Neural cell (in vitro differentiated cells): ENCODE measurements around the gene ST6GAL1. TPM values are rescaled to one million over a fixed set of nuclear protein-coding genes. Genes with fewer than 3 reads are reported as not detected.

Experiments used
- H2AFZ ChIP-seq: fragments of 200-600, 300-800 bp; sonication (generic), shearing (Covaris generic); 2 replicates; pipeline ENCODE4 v1.6.0; 2014; ENCODE audit warnings: low read depth, mild to moderate bottlenecking, antibody characterized with exemption, low read length, moderate library complexity
- H3F3A ChIP-seq: fragments of 200-600 bp; shearing (Covaris generic); 2 replicates; pipeline ENCODE4 v1.6.1; 2016; ENCODE audit warnings: mild to moderate bottlenecking, moderate library complexity, mixed read lengths, antibody characterized with exemption, low read length; ENCODE audit not compliant: insufficient read depth, poor library complexity, severe bottlenecking
- H3K27ac ChIP-seq: fragments of 200-600, 300-800 bp; sonication (generic), shearing (Covaris generic); 2 replicates; pipeline ENCODE4 v1.5.1; 2014; ENCODE audit warnings: mild to moderate bottlenecking, low read length, moderate library complexity
- H3K27me3 ChIP-seq: fragments of 300-800, 200-600 bp; sonication (generic), shearing (Covaris generic); 2 replicates; pipeline ENCODE4 v1.6.0; 2014; ENCODE audit warnings: mild to moderate bottlenecking, low read depth, low read length, moderate library complexity; ENCODE audit not compliant: insufficient read depth
- H3K36me3 ChIP-seq: fragments of 300-800, 200-600 bp; sonication (generic), shearing (Covaris generic); 2 replicates; pipeline ENCODE4 v1.5.1; 2014; ENCODE audit warnings: mild to moderate bottlenecking, antibody characterized with exemption, low read length, moderate library complexity; ENCODE audit not compliant: insufficient read depth
- H3K4me2 ChIP-seq: fragments of 300-800, 200-600 bp; sonication (generic), shearing (Covaris generic); 2 replicates; pipeline ENCODE4 v1.6.0; 2014; ENCODE audit warnings: mild to moderate bottlenecking, low read length
- H3K4me3 ChIP-seq: fragments of 300-800, 200-600 bp; sonication (generic), shearing (Covaris generic); 2 replicates; pipeline ENCODE4 v1.5.1; 2014; ENCODE audit warnings: mild to moderate bottlenecking, low read length, moderate library complexity
- H3K79me2 ChIP-seq: fragments of 200-600 bp; shearing (Covaris generic); replicated peaks from 2 replicates; pipeline ENCODE4 v1.6.0; 2014; ENCODE audit warnings: mild to moderate bottlenecking, low read length, moderate library complexity; ENCODE audit not compliant: insufficient read depth
- H3K9ac ChIP-seq: fragments of 300-800, 200-600 bp; sonication (generic), shearing (Covaris generic); 2 replicates; pipeline ENCODE4 v1.6.1; 2016; ENCODE audit warnings: mild to moderate bottlenecking, low read length, mixed read lengths
- H3K9me2 ChIP-seq: fragments of 200-600 bp; shearing (Covaris generic); 2 replicates; pipeline ENCODE4 v1.6.1; 2016; ENCODE audit warnings: mild to moderate bottlenecking, low read length, mixed read lengths; ENCODE audit not compliant: insufficient read depth
- H3K9me3 ChIP-seq: fragments of 200-600, 300-800 bp; sonication (generic), shearing (Covaris generic); 2 replicates; pipeline ENCODE4 v1.6.1; 2016; ENCODE audit warnings: mild to moderate bottlenecking, mixed run types, low read length, moderate library complexity, mixed read lengths
- H4K20me1 ChIP-seq: fragments of 200-600 bp; shearing (Covaris generic); 2 replicates; pipeline ENCODE4 v1.6.1; 2016; ENCODE audit warnings: mild to moderate bottlenecking, mixed run types; ENCODE audit not compliant: insufficient read depth
- EP300 ChIP-seq: fragments of 450-650 bp; conservative IDR thresholded peaks from 2 replicates; pipeline ENCODE4 v1.6.1; 2014; ENCODE audit warnings: antibody characterized with exemption, mild to moderate bottlenecking, moderate library complexity; ENCODE audit not compliant: poor library complexity, severe bottlenecking
- EZH2 ChIP-seq: fragments of 200-600, 300-800 bp; shearing (Covaris generic), sonication (generic); IDR thresholded peaks from 2 replicates; pipeline ENCODE4 v1.6.1; 2014; ENCODE audit warnings: antibody characterized with exemption, low read length, borderline replicate concordance, mild to moderate bottlenecking; ENCODE audit not compliant: insufficient read depth, poor library complexity, severe bottlenecking
- MXI1 ChIP-seq: fragments of 450-650 bp; conservative IDR thresholded peaks from 2 replicates; pipeline ENCODE4 v1.6.1; 2014; ENCODE audit warnings: antibody characterized with exemption, mild to moderate bottlenecking; ENCODE audit not compliant: poor library complexity, severe bottlenecking
- POLR2AphosphoS5 ChIP-seq: IDR thresholded peaks from 2 replicates; pipeline ENCODE4 v1.6.1; 2012
- RAD21 ChIP-seq: fragments of 450-650 bp; conservative IDR thresholded peaks from 2 replicates; pipeline ENCODE4 v1.6.1; 2014; ENCODE audit warnings: antibody characterized with exemption, mild to moderate bottlenecking, moderate library complexity
- SMC3 ChIP-seq: fragments of 450-650 bp; conservative IDR thresholded peaks from 2 replicates; pipeline ENCODE4 v1.6.1; 2014; ENCODE audit warnings: antibody characterized with exemption, mild to moderate bottlenecking, moderate library complexity; ENCODE audit not compliant: poor library complexity
- TAF1 ChIP-seq: IDR thresholded peaks from 2 replicates; pipeline ENCODE4 v1.6.1; 2012; ENCODE audit warnings: low read depth
- polyA plus RNA-seq: library from polyadenylated mRNA; depleted of rRNA; stranded (reverse); fragments of >200 nt; gene quantifications from 2 replicates; pipeline ENCODE4 v1.2.3, GENCODE V29; 2014
- TF ChIP-seq, protein P1 (sequence below): fragments of 450-650 bp; IDR thresholded peaks from 2 replicates; pipeline ENCODE4 v1.5.1; 2014; ENCODE audit warnings: antibody characterized with exemption, mild to moderate bottlenecking, moderate library complexity; ENCODE audit not compliant: poor library complexity, severe bottlenecking
- TF ChIP-seq, protein P2 (sequence below): IDR thresholded peaks from 2 replicates; pipeline ENCODE4 v1.6.1; 2012; ENCODE audit warnings: borderline replicate concordance

ST6GAL1 gene
- polyA plus RNA-seq, 1 donor from 2014 or later = 17.6 TPM

DNA sequence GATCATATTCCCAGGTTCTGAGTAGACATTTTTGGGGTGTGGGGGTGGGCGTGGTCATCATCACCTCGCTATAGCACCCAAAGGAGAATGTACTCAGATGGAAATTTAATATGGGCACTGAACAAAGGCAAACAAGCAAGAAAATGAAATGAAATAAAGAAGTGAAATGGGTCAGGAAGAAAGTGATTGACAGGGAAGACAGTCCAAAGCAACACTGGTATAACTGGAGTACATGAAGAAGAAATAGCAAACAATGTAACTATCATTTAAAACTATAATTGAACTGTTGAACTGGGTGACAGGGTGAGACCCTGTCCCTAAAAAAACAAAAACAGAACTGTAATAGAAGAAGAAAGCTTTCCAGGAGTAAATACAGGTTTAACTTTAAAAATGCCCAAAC is 184.2 kb downstream of the ST6GAL1 start:
- H4K20me1 ChIP-seq = no peaks in the 10 kb centered on the region
- no peak overlapping the region for H3K9ac ChIP-seq
- H3K36me3 ChIP-seq = no peaks in the 10 kb centered on the region
- no peak overlapping the region for H3K4me2 ChIP-seq
- H3K9me3 ChIP-seq = no peaks in the 10 kb centered on the region
- no peaks in the 10 kb centered on the region for H3K27me3 ChIP-seq
- no peak overlapping the region for H3K4me3 ChIP-seq
- TF ChIP-seq, protein P1, sequence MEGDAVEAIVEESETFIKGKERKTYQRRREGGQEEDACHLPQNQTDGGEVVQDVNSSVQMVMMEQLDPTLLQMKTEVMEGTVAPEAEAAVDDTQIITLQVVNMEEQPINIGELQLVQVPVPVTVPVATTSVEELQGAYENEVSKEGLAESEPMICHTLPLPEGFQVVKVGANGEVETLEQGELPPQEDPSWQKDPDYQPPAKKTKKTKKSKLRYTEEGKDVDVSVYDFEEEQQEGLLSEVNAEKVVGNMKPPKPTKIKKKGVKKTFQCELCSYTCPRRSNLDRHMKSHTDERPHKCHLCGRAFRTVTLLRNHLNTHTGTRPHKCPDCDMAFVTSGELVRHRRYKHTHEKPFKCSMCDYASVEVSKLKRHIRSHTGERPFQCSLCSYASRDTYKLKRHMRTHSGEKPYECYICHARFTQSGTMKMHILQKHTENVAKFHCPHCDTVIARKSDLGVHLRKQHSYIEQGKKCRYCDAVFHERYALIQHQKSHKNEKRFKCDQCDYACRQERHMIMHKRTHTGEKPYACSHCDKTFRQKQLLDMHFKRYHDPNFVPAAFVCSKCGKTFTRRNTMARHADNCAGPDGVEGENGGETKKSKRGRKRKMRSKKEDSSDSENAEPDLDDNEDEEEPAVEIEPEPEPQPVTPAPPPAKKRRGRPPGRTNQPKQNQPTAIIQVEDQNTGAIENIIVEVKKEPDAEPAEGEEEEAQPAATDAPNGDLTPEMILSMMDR = no peak
- TF ChIP-seq TAF1 = no peak
- TF ChIP-seq SMC3 = no peak
- TF ChIP-seq RAD21 = no peak
- H3F3A ChIP-seq = no peaks in the 10 kb centered on the region
- H2AFZ ChIP-seq = no peak overlapping the region
- H3K79me2 ChIP-seq = no peaks in the 10 kb centered on the region
- H3K27ac ChIP-seq = no peak overlapping the region
- H3K9me2 ChIP-seq = no peaks in the 10 kb centered on the region

DNA sequence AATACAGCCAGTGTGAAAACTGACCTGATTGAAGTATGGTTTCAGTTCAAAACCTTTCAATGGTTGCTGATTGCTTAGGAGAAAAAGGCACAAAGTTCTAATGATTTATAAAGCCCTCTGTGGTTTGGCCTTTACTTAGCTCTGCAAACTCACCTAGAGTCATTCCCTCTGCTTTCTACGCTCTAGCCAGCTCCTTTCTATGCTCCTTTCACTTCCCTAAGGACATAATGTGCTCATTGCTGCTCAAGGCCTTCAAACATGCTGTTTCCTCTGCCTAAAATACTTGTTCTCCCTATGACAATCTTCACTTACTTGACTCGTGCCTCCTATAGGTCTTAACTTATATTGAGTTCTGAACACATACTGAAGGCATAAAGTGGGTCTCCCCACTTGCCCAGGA is 190.0 kb downstream of the ST6GAL1 start:
- Histone ChIP-seq H3K9me2 (no peaks in the 10 kb centered on the region), H3F3A (no peaks in the 10 kb centered on the region), H3K9me3 (no peaks in the 10 kb centered on the region), H3K27me3 (no peaks in the 10 kb centered on the region), H3K27ac (no peak overlapping the region), H3K36me3 (no peaks in the 10 kb centered on the region), H3K9ac (no peak overlapping the region), H4K20me1 (no peaks in the 10 kb centered on the region), H3K79me2 (no peaks in the 10 kb centered on the region), H3K4me3 (no peak overlapping the region), H2AFZ (no peak overlapping the region), H3K4me2 (no peak overlapping the region)
- TF ChIP-seq, protein P1 = no peak
- TF ChIP-seq EZH2 (no peak), POLR2AphosphoS5 (no peak), EP300 (no peak), MXI1 (no peak), RAD21 (no peak), TAF1 (no peak)
- TF ChIP-seq, protein P2, sequence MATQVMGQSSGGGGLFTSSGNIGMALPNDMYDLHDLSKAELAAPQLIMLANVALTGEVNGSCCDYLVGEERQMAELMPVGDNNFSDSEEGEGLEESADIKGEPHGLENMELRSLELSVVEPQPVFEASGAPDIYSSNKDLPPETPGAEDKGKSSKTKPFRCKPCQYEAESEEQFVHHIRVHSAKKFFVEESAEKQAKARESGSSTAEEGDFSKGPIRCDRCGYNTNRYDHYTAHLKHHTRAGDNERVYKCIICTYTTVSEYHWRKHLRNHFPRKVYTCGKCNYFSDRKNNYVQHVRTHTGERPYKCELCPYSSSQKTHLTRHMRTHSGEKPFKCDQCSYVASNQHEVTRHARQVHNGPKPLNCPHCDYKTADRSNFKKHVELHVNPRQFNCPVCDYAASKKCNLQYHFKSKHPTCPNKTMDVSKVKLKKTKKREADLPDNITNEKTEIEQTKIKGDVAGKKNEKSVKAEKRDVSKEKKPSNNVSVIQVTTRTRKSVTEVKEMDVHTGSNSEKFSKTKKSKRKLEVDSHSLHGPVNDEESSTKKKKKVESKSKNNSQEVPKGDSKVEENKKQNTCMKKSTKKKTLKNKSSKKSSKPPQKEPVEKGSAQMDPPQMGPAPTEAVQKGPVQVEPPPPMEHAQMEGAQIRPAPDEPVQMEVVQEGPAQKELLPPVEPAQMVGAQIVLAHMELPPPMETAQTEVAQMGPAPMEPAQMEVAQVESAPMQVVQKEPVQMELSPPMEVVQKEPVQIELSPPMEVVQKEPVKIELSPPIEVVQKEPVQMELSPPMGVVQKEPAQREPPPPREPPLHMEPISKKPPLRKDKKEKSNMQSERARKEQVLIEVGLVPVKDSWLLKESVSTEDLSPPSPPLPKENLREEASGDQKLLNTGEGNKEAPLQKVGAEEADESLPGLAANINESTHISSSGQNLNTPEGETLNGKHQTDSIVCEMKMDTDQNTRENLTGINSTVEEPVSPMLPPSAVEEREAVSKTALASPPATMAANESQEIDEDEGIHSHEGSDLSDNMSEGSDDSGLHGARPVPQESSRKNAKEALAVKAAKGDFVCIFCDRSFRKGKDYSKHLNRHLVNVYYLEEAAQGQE = no peak
